Mucosa of descending colon (tissue), 3 donors: Measurements from ENCODE around the gene SIL1. TPM values are rescaled to one million over a fixed set of nuclear protein-coding genes. Genes with fewer than 3 reads are reported as not detected.

ENCODE experiments used
- ATAC-seq: fragments of 200-7000 bp; cut with Tn5 transposase; one replicate; pipeline ENCODE4 v1.9.1; 2020; ENCODE audit warnings: mild to moderate bottlenecking, moderate library complexity
- DNase-seq, 3 donors: peaks; one replicate each; pipeline ENCODE4 v3.0.0-alpha.2; 2020
- H3K36me3 ChIP-seq: fragments of 200-600 bp; one replicate; pipeline ENCODE4 v1.8.0; 2021; ENCODE audit warnings: low read depth, mild to moderate bottlenecking
- H3K4me1 ChIP-seq: fragments of 200-600 bp; one replicate; pipeline ENCODE4 v1.8.0; 2021; ENCODE audit warnings: low read depth, mild to moderate bottlenecking
- H3K4me3 ChIP-seq: fragments of 200-600 bp; one replicate; pipeline ENCODE4 v1.8.0; 2021; ENCODE audit warnings: mild to moderate bottlenecking
- H3K9me3 ChIP-seq: fragments of 200-600 bp; one replicate; pipeline ENCODE4 v1.8.0; 2021; ENCODE audit warnings: mild to moderate bottlenecking
- intact Hi-C, 2 donors: fragments of 100-400 bp; cut with DNase I in 1 of 2; cut with micrococcal nuclease in 1 of 2; formaldehyde crosslinking; loops; one replicate each; pipeline versions ENCODE4 v1.11.0 to v1.11.1; 2022; cut with DNase I, micrococcal nuclease
- total RNA-seq, 3 donors: library from RNA; stranded (reverse); fragmentation: NEBNext Ultra II Directional in 2 of 3; extraction: Animal tissue kit (Norgen Biotek cat#: 25700) in 2 of 3; gene quantifications; one replicate each; pipeline versions ENCODE4 v1.2.1 to v1.2.4, GENCODE V29; 2021 to 2023
- TF ChIP-seq, protein P1 (sequence below): fragments of 200-600 bp; IDR thresholded peaks from one replicate; pipeline ENCODE4 v1.8.0; 2022; ENCODE audit warnings: antibody characterized with exemption, mild to moderate bottlenecking
- donor health status: DM: no; HTN: no; CAD: no; lungs with moderate emphysema.
- donor health status: DM: no; HTN: no; CAD: no.
- donor health status: DM: no; HTN: yes; CAD: no.

SIL1 gene
- total RNA-seq, 3 donors from 2014 or later, result 35.2 to 35.8 (median 35.6) TPM

DNA sequence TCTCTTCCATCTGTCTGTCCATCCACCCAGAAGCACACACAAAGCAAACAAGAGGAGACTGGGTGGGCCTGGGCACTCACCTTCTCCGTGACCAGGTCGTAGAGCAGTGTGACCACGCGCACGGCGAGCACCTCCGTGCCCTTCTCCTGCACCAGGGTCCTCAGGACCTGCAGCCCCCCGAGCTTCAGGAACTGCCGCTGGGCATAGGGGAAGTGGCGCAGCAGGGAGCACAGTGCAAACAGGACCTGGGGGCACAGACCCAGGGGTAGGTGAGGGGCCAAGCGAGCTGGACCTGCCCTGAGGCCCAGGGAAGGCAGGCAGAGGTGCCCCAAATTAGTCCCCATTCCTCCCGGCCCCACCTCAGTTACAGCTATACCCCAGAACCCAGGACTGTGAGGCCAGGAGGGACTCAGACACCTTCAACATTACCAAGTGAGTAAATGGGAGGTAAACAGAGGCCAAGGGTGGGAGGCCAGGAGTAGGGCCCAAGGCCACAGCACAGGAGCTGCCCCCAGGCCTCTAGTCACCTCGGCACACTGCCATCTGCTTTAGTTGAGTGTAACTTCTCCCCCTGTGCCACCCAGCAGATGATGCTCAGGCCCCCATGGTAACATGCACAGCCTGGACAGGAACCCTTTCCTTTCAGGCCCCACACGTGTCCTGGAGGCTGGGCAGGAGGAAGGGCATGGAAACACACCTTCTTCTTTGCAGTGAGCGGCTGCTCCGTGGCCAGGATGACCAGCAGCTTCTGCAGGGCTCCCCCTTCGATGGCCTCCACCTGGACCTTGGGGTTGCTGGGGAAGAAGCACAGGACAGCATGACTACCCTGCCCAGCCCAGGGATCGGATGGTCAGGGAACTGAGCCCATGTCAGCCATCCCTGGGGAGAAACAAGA is 246.8 kb downstream of the SIL1 start:
- Histone ChIP-seq H3K4me3 (no peak overlapping the region), H3K36me3 (no peaks in the 10 kb centered on the region), H3K9me3 (no peaks in the 10 kb centered on the region), H3K4me1 (peaks cover 14% of the 10 kb centered on the region)
- intact Hi-C loops, result no loop called here
- TF ChIP-seq, protein P1, sequence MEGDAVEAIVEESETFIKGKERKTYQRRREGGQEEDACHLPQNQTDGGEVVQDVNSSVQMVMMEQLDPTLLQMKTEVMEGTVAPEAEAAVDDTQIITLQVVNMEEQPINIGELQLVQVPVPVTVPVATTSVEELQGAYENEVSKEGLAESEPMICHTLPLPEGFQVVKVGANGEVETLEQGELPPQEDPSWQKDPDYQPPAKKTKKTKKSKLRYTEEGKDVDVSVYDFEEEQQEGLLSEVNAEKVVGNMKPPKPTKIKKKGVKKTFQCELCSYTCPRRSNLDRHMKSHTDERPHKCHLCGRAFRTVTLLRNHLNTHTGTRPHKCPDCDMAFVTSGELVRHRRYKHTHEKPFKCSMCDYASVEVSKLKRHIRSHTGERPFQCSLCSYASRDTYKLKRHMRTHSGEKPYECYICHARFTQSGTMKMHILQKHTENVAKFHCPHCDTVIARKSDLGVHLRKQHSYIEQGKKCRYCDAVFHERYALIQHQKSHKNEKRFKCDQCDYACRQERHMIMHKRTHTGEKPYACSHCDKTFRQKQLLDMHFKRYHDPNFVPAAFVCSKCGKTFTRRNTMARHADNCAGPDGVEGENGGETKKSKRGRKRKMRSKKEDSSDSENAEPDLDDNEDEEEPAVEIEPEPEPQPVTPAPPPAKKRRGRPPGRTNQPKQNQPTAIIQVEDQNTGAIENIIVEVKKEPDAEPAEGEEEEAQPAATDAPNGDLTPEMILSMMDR, result no peak
- no peak for ATAC-seq
- DNase-seq, result no peak

DNA sequence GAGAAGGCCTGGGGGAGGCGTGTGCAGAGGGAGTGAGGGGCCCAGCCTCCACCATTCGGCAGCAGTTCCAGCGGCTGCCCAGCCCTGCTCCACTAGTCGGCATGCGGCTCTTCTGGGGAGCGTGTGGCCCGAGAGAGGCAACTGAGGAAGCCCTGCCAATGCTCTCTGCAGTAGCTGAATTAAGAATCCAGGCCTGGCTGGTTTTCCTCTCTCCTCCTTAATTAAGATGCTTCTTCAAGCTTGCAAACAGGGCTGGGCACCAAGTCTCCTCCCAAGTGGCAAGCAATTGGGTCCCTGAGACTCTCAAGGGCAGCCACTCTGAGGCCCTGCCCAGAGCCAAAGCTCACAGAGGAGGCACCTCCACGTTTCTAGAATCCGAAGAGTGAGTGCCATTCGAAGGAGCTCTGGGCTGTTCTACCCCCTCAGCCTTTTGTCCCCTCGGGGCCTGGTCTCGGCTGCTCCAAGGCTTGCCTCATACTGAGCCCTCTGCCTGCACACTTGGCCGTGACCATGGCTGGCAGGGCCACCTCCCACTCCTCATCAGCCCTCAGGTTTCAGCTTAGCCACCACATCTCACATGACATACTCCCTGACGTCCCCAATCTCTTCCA is 247.6 kb downstream of the SIL1 start:
- no peak for ATAC-seq
- TF ChIP-seq, protein P1, result no peak
- intact Hi-C loops, result no loop called here
- no peaks in the 10 kb centered on the region for H3K9me3 ChIP-seq
- H3K36me3 ChIP-seq, result no peaks in the 10 kb centered on the region
- DNase-seq, result no peak
- H3K4me1 ChIP-seq, result peaks cover 14% of the 10 kb centered on the region
- no peak overlapping the region for H3K4me3 ChIP-seq

DNA sequence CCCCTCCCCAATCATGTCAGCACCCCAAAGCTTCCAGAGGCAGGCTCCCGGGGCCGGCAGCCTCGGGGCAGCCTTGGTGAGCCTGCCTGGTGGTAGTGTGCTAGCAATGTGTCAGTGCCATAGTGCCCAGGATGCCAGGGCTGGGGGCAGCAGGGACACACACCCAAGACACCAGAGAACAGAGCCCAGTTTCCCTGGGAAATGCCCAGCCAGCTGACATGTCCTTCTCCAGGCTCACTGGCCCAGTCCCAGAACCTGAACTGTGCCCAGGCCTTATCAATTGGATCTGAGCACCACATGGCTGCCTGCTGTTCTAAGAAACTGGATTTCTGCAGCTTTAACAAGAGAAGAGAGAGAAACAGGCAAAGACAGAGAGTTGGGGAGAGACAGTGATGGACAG is 248.2 kb downstream of the SIL1 start:
- Histone ChIP-seq H3K4me3 (no peak overlapping the region), H3K36me3 (no peaks in the 10 kb centered on the region), H3K9me3 (no peaks in the 10 kb centered on the region), H3K4me1 (peaks cover 14% of the 10 kb centered on the region)
- ATAC-seq (no peak), DNase-seq (no peak)
- TF ChIP-seq, protein P1, result no peak
- intact Hi-C loops, result no loop called here

- Histone ChIP-seq H3K9me3 (no peaks in the 10 kb centered on the region), H3K4me1 (peaks cover 14% of the 10 kb centered on the region), H3K4me3 (no peak overlapping the region), H3K36me3 (no peaks in the 10 kb centered on the region)
- DNase-seq, result no peak
- TF ChIP-seq, protein P1, result no peak
- ATAC-seq, result no peak
- intact Hi-C loops, result no loop called here
Observed at GRCh38 chr5:138949223-138949574, 249.0 kb downstream of the SIL1 start.

DNA sequence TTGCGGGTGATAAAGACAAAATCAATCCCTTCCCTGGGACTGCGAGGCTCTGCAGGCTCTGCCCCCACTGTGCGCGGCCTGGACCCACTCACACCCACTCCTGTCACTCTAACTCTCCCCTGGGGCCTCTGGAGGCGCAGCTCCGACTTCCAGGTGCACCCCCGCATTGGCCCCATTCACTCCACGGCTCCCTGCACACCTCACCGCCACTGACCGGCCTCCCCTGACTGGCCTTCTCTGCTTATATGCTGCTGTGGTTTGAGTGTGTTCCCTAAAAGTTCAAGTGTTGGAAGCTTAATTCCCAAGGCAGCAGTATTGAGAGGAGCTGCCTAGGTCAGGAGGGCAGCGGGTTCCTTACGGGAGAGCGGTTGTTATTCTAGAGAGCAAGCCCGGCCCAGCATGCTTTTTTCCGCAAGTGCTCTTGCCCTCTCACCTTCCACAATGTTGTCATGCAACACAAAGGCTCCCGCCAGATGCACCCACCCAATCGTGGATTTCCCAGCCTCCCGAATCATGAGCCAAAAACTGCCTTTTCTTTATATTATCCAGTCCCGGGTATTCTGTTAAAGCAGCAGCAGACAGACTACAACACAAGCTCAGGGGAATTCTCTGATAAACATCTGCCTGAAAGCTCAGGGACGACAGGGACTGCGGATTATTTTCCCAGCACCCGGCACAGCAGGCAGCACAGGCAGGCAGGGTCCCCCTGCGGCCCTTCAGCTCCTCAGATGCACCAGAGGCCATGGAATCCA is 249.5 kb downstream of the SIL1 start:
- no peak for DNase-seq
- Histone ChIP-seq H3K36me3 (no peaks in the 10 kb centered on the region), H3K9me3 (no peaks in the 10 kb centered on the region), H3K4me1 (peaks cover 11% of the 10 kb centered on the region), H3K4me3 (no peak overlapping the region)
- TF ChIP-seq, protein P1, result no peak
- ATAC-seq, result no peak
- intact Hi-C loops, result no loop called here
